Psoas muscle (tissue), 8 donors: Measurements from ENCODE around the gene WNT7A. TPM values are rescaled to one million over a fixed set of nuclear protein-coding genes. Genes with fewer than 3 reads are reported as not detected.
"Not testable (repeated sequence)": the region's sequence is repeated elsewhere in the genome, so short reads cannot be mapped to it uniquely, and the experiment has no call there.

ENCODE experiments used
- ATAC-seq, 4 donors: fragments of 200-7000 bp; cut with Tn5 transposase; one replicate each; pipeline ENCODE4 v1.9.1; 2020; ENCODE audit warnings: moderate library complexity in 3 of 4, mild to moderate bottlenecking in 2 of 4
- DNase-seq, 2 donors: peaks; one replicate each; pipeline ENCODE4 v3.0.0-alpha.2; 2020
- H3K27ac ChIP-seq: fragments of 200-600 bp; one replicate; pipeline ENCODE4 v1.8.0; 2022
- H3K27me3 ChIP-seq, 3 donors: fragments of 200-600 bp in 1 of 3; one replicate each; pipeline versions ENCODE4 v1.6.1 to v1.8.0; 2013 to 2022; ENCODE audit warnings: low read length in 2 of 3, mild to moderate bottlenecking in 2 of 3, moderate library complexity in 1 of 3; ENCODE audit not compliant: insufficient read depth in 3 of 3
- H3K36me3 ChIP-seq, 2 donors: fragments of 200-600 bp in 1 of 2; one replicate each; pipeline versions ENCODE4 v1.6.1 to v1.8.0; 2013 to 2022; ENCODE audit warnings: low read depth in 1 of 2, mild to moderate bottlenecking in 1 of 2, moderate library complexity in 1 of 2; ENCODE audit not compliant: insufficient read depth in 1 of 2
- H3K4me1 ChIP-seq: fragments of 200-600 bp; one replicate; pipeline ENCODE4 v1.8.0; 2022
- H3K4me3 ChIP-seq: fragments of 200-600 bp; one replicate; pipeline ENCODE4 v1.8.0; 2022; ENCODE audit warnings: mild to moderate bottlenecking
- H3K9me3 ChIP-seq: fragments of 200-600 bp; one replicate; pipeline ENCODE4 v1.8.0; 2022
- CTCF ChIP-seq: fragments of 200-600 bp; IDR thresholded peaks from one replicate; pipeline ENCODE4 v1.8.0; 2022; ENCODE audit warnings: antibody characterized with exemption
- WGBS, 3 donors: extraction: QIAGEN DNeasy Blood & Tissue Kit; methylation state at CpG; one replicate each; pipeline versions ENCODE4 v1.1.6 to v1.1.7; 2013; 5-methylcytosine and 5-hydroxymethylcytosine counted together
- intact Hi-C, 2 donors: fragments of 100-400 bp; cut with DNase I; formaldehyde crosslinking; loops; one replicate each; pipeline versions ENCODE4 v1.11.0 to v1.14.2; 2022
- long read RNA-seq, 2 donors: library from polyadenylated mRNA; unstranded; transcript quantifications; one replicate each; pipeline ENCODE4 v2.0.0, GENCODE V29; 2021
- polyA plus RNA-seq, 3 donors: library from polyadenylated mRNA; stranded (reverse); fragments of 200-250 nt; gene quantifications; one replicate each; pipeline ENCODE4 v1.2.3, GENCODE V29; 2013
- total RNA-seq, 4 donors: library from RNA; stranded (reverse); fragmentation: NEBNext Ultra II Directional in 2 of 4; extraction: Animal tissue kit (Norgen Biotek cat#: 25700) in 2 of 4; gene quantifications; one replicate each; pipeline versions ENCODE4 v1.2.1 to v1.2.4, GENCODE V29; 2021 to 2023
- donor health status: healthy with polysubstance abuse.
- donor health status: DM: no; HTN: no; CAD: no; lungs with moderate emphysema.
- donor health status: Bipolar disorder and iron deficiency.
- donor health status: healthy.
- donor health status: DM: yes; HTN: yes; CAD: no.
- donor health status: DM: no; HTN: no; CAD: no.
- donor health status: DM: no; HTN: no; CAD: no.
- donor health status: DM: yes; HTN: yes; CAD: no.

WNT7A gene
- total RNA-seq (not detected), polyA plus RNA-seq (under 1 TPM in 1 of 3 donors, not detected in 2; 0.04 TPM)
- long read RNA-seq, donor 1, result 0 reads
- long read RNA-seq, donor 2, result 0 reads

- ATAC-seq, result peak in 3 of 4 donors; percentile 41 to 61 (median 52)
- TF ChIP-seq CTCF, result peak; percentile 41
- peak within 1 kb of the TSS; percentile 46 for H3K4me3 ChIP-seq
- H3K36me3 ChIP-seq, result no peaks in the 10 kb centered on the region
- WGBS, 3 donors, result 0 to 1% (median 1%) methylated on average over 38 to 87 of the region's 90 CpGs
- DNase-seq, result no peak
- no peak within 1 kb of the TSS for H3K27ac ChIP-seq
- H3K27me3 ChIP-seq, result peaks cover 0 to 83% (median 36%) of the 10 kb centered on the region in 3 donors
- H3K4me1 ChIP-seq, result peaks cover 11% of the 10 kb centered on the region
- H3K9me3 ChIP-seq, result no peaks in the 10 kb centered on the region
- intact Hi-C loops, result no loop called here
Measured at GRCh38 chr3:13879946-13880810, at the start of gene WNT7A. TSS of gene WNT7A (minus strand) at chr3:13880071. CDS start at chr3:13879816, 255 bp downstream.

DNA sequence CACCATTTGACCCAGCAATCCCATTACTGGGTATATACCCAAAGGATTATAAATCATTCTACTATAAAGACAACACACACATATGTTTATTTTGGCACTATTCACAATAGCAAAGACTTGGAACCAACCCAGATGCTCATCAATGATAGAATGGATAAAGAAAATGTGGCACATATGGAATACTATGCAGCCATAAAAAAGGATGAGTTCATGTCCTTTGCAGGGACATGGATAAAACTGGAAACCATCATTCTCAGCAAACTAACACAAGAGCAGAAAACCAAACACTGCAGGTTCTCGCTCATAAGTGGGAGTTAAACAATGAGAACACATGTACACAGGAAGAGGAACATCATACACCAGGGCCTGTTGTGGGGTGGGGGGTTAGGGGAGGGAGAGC lies 48.9 kb upstream of the WNT7A start:
- not testable (repeated sequence) for ATAC-seq, DNase-seq
- WGBS, 3 donors, result 83 to 100% (median 91%) methylated on average over 1 of the region's 1 CpG

GRCh38 chr3:13927295-13927694 lies 47.4 kb upstream of the WNT7A start:
- 55 to 64% (median 61%) methylated on average over 7 of the region's 7 CpGs for WGBS, 3 donors
- H3K9me3 ChIP-seq, result no peaks in the 10 kb centered on the region
- ATAC-seq, result no peak
- intact Hi-C loops, result no loop called here
- H3K27me3 ChIP-seq, result peaks cover 0 to 16% (median 5%) of the 10 kb centered on the region in 3 donors
- no peaks in the 10 kb centered on the region for H3K4me1 ChIP-seq
- H3K27ac ChIP-seq, result no peak overlapping the region
- no peak for DNase-seq
- no peak overlapping the region for H3K4me3 ChIP-seq
- no peaks in the 10 kb centered on the region for H3K36me3 ChIP-seq
- no peak for TF ChIP-seq CTCF

More for the DNA sequence above, 48.9 kb upstream of the WNT7A start:
- H3K4me3 ChIP-seq, H3K27ac ChIP-seq, intact Hi-C loops, H3K36me3 ChIP-seq, H3K9me3 ChIP-seq, H3K4me1 ChIP-seq: not testable (repeated sequence)
- peaks cover 0 to 26% (median 14%) of the 10 kb centered on the region in 3 donors for H3K27me3 ChIP-seq

- 69 to 74% (median 74%) methylated on average over 1 of the region's 1 CpG for WGBS, 3 donors
- Histone ChIP-seq H3K9me3 (peaks cover 49% of the 10 kb centered on the region), H3K27me3 (no peaks in the 10 kb centered on the region), H3K4me1 (no peaks in the 10 kb centered on the region), H3K36me3 (no peaks in the 10 kb centered on the region), H3K4me3 (no peak overlapping the region), H3K27ac (no peak overlapping the region)
- intact Hi-C loops, result no loop called here
- no peak for TF ChIP-seq CTCF
- ATAC-seq, result no peak
- no peak for DNase-seq
Measured at GRCh38 chr3:13916375-13916774, 36.5 kb upstream of the WNT7A start.

DNA sequence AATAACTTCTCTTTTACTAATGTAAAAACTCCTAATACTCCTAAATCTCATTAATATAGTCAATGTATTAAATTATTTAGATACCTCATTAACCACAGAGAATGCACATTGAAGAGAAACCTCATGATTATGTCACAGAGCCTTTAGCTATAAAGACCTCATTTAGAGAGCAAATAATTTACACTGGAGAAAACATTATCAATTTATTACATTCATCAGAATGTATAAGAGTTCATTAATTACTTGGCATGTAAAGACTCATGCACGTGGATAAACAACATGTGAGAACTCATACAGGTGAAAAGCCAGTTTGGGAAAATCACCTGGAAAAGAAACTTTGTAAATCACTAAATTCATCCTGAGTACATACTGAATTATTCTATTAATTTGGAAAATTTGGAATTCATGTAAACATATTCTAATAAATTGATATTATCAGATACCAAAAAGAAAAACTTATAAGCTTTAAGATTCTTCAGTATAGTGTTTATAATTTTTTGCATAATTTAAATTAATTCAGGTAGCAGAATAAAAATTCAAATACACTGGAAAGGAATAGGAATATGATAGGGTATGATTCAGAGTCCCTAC lies 22.9 kb upstream of the WNT7A start:
- DNase-seq (no peak), ATAC-seq (no peak)
- Histone ChIP-seq H3K4me3 (no peak overlapping the region), H3K4me1 (no peaks in the 10 kb centered on the region), H3K27ac (no peak overlapping the region), H3K9me3 (peaks cover 52% of the 10 kb centered on the region), H3K27me3 (peaks cover 0 to 18% (median 0%) of the 10 kb centered on the region in 3 donors), H3K36me3 (no peaks in the 10 kb centered on the region)
- intact Hi-C loops, result no loop called here
- 42 to 52% (median 44%) methylated on average over 1 of the region's 1 CpG for WGBS, 3 donors
- TF ChIP-seq CTCF, result no peak
